ENCODE measurements around the gene KLHL29.

Gene KLHL29

DNA sequence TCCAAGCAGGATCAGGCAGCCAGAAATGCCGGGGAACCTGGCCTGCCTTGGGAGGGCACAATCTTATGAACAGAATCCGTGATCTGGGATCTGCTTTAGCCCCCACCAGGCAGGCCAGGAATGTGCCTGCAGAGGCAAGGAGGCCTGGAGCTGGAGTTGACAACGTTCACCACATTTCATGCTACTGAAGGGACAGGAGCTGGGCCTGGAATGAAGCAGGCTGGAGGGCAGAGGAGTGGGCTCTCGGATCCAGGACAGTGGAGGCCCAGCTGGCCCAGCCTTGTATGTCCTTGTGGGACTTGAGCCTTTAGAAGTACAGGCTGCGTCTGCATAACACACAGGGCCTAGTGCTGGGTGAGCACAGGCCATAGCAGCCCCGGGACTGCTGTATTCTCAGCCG lies 91.8 kb downstream of the KLHL29 start:
- no peak overlapping the region for H2AK5ac ChIP-seq (ENCODE audit: low read length)
- no peak overlapping the region for H4K8ac ChIP-seq (ENCODE audit: low read depth, low read length)
- no peak overlapping the region for H2AFZ ChIP-seq (ENCODE audit: insufficient read depth, low read length, poor library complexity)
- no peak overlapping the region for H3K27ac ChIP-seq (ENCODE audit: low read depth, low read length)
- H3K4me1 ChIP-seq (ENCODE audit: control insufficient read depth in 1 of 2, insufficient read depth in 2 of 2, low read length in 2 of 2), result peaks cover 29 to 38% of the 10 kb centered on the region in 2 experiments
- DNase-seq, result no peak
- H2BK120ac ChIP-seq (ENCODE audit: insufficient read depth, low read length, poor library complexity), result no peak overlapping the region
- no peaks in the 10 kb centered on the region for H3K36me3 ChIP-seq (ENCODE audit: control insufficient read depth in 1 of 2, insufficient read depth in 2 of 2, low read length in 2 of 2)
- H2BK5ac ChIP-seq (ENCODE audit: low read depth, low read length, poor library complexity), result peak overlapping the region; percentile 7
- H3K23ac ChIP-seq (ENCODE audit: low read length), result no peak overlapping the region
- H3K14ac ChIP-seq (ENCODE audit: low read length), result peak overlapping the region; percentile 19
- no peaks in the 10 kb centered on the region for H3K79me2 ChIP-seq (ENCODE audit: control insufficient read depth, insufficient read depth, low read length, poor library complexity)
- H4K12ac ChIP-seq (ENCODE audit: low read depth, low read length), result no peak overlapping the region
- peaks cover 18% of the 10 kb centered on the region for H3K79me1 ChIP-seq (ENCODE audit: low read length)
- no peak overlapping the region for H3K9ac ChIP-seq (ENCODE audit: low read length)
- H4K91ac ChIP-seq (ENCODE audit: low read depth, low read length), result no peak overlapping the region
- H3K4me3 ChIP-seq (ENCODE audit: low read depth, low read length), result no peak overlapping the region
- H3K27me3 ChIP-seq (ENCODE audit: insufficient read depth, low read length), result no peaks in the 10 kb centered on the region
- no CpG with 5 or more reads among the region's 7 CpGs for WGBS (ENCODE audit: extremely low coverage, insufficient coverage, insufficient read length)
- no peak overlapping the region for H3K4me2 ChIP-seq (ENCODE audit: low read length)
- peaks cover 3% of the 10 kb centered on the region for H3K9me3 ChIP-seq (ENCODE audit: insufficient read depth, low read depth, low read length)
- H3K4ac ChIP-seq (ENCODE audit: low read depth, low read length), result no peak overlapping the region
- H3K18ac ChIP-seq (ENCODE audit: low read length), result peak overlapping the region; percentile 4
- no peak overlapping the region for H2BK12ac ChIP-seq (ENCODE audit: low read length)

DNA sequence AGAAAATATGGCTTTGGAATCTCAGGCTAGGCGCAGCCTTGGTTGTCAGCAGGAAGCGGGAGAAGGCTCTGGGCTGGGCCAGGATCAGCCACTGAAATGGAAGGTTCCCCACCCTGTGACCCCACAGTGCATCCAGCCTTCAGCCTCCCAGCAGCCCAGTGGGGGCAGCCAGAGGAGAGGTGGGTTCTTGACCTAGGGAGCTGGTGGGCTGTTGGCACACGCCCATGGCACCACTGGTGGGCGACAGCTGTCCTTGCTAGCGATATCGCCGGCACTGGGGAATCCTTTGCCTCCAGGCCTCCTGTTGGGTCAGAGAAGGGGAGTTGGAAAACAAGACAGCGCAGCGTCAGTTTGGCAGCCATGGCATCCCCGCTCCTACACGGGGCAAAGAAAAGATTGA lies 92.4 kb downstream of the KLHL29 start:
- H3K9me3 ChIP-seq (ENCODE audit: insufficient read depth, low read depth, low read length), result peaks cover 3% of the 10 kb centered on the region

DNA sequence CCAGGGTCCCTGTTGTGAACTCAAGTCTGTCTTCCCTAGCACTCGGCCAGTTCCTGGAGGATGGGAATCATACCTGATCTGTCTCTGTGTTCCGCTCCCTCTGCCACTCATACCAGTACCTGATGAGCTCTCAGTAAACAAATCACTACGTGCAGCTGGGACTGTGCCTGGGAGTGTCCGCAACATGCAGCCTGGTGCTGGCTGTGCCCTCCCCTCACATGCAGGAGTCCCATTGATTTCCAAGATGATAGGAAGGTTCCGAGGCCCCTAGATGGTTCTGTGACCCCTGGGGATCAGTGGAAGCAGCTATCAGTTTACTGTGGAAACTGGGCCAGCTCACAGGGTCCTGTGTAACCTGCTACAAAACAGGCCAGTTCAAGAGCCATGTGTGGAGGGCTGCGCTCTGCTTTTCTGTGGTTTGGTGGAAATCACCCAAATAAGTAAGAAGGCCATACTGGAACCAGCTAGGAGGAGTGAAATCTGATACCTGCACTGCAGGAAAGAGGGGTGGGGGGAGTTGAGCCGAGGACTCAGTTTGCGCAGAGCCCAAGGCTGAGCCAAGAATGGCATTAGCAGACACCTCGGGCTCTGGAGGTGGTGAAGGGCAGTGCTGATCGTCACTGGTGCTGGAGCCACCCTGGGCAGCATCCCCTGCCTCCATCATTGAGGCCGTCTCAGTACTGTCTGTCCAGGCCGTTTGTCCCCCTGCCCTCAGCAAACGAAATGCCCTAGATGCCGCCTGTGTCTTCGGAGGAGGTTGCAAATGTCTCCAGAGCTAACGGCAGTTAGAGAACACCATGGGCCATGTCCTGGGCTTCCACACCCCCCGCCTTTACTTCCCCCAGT lies 93.3 kb downstream of the KLHL29 start:
- Histone ChIP-seq H3K27me3 (ENCODE audit: insufficient read depth, low read length) (no peaks in the 10 kb centered on the region), H3K18ac (ENCODE audit: low read length) (peak overlapping the region; percentile 15), H2BK12ac (ENCODE audit: low read length) (peak overlapping the region; percentile 14), H3K9ac (ENCODE audit: low read length) (no peak overlapping the region), H3K14ac (ENCODE audit: low read length) (peak overlapping the region; percentile 42), H3K4me2 (ENCODE audit: low read length) (no peak overlapping the region), H2BK120ac (ENCODE audit: insufficient read depth, low read length, poor library complexity) (peak overlapping the region; percentile 18), H2BK5ac (ENCODE audit: low read depth, low read length, poor library complexity) (peak overlapping the region; percentile 14), H3K27ac (ENCODE audit: low read depth, low read length) (no peak overlapping the region), H2AFZ (ENCODE audit: insufficient read depth, low read length, poor library complexity) (no peak overlapping the region), H3K36me3 (ENCODE audit: control insufficient read depth in 1 of 2, insufficient read depth in 2 of 2, low read length in 2 of 2) (no peaks in the 10 kb centered on the region), H3K4me3 (ENCODE audit: low read depth, low read length) (no peak overlapping the region), H2AK5ac (ENCODE audit: low read length) (peak overlapping the region; percentile 16), H3K9me3 (ENCODE audit: insufficient read depth, low read depth, low read length) (peaks cover 3% of the 10 kb centered on the region), H3K4ac (ENCODE audit: low read depth, low read length) (no peak overlapping the region), H4K91ac (ENCODE audit: low read depth, low read length) (peak overlapping the region; percentile 4), H4K12ac (ENCODE audit: low read depth, low read length) (no peak overlapping the region), H3K79me1 (ENCODE audit: low read length) (peaks cover 18% of the 10 kb centered on the region), H3K23ac (ENCODE audit: low read length) (no peak overlapping the region), H4K8ac (ENCODE audit: low read depth, low read length) (no peak overlapping the region), H3K4me1 (ENCODE audit: control insufficient read depth in 1 of 2, insufficient read depth in 2 of 2, low read length in 2 of 2) (peaks cover 29 to 40% of the 10 kb centered on the region in 2 experiments), H3K79me2 (ENCODE audit: control insufficient read depth, insufficient read depth, low read length, poor library complexity) (no peaks in the 10 kb centered on the region)
- no CpG with 5 or more reads among the region's 17 CpGs for WGBS (ENCODE audit: extremely low coverage, insufficient coverage, insufficient read length)
- no peak for DNase-seq

More for the DNA sequence above, 92.4 kb downstream of the KLHL29 start:
- H3K4ac ChIP-seq (ENCODE audit: low read depth, low read length), result no peak overlapping the region
- H3K18ac ChIP-seq (ENCODE audit: low read length), result no peak overlapping the region
- no peak overlapping the region for H4K12ac ChIP-seq (ENCODE audit: low read depth, low read length)
- H3K79me1 ChIP-seq (ENCODE audit: low read length), result peaks cover 18% of the 10 kb centered on the region
- no peak overlapping the region for H3K14ac ChIP-seq (ENCODE audit: low read length)
- H3K36me3 ChIP-seq (ENCODE audit: control insufficient read depth in 1 of 2, insufficient read depth in 2 of 2, low read length in 2 of 2), result no peaks in the 10 kb centered on the region
- H3K27me3 ChIP-seq (ENCODE audit: insufficient read depth, low read length), result no peaks in the 10 kb centered on the region
- H2BK12ac ChIP-seq (ENCODE audit: low read length), result peak overlapping the region; percentile 51
- peaks cover 29 to 40% of the 10 kb centered on the region in 2 experiments for H3K4me1 ChIP-seq (ENCODE audit: control insufficient read depth in 1 of 2, insufficient read depth in 2 of 2, low read length in 2 of 2)
- no peak overlapping the region for H3K4me3 ChIP-seq (ENCODE audit: low read depth, low read length)
- H4K8ac ChIP-seq (ENCODE audit: low read depth, low read length), result no peak overlapping the region
- peak overlapping the region; percentile 11 for H4K91ac ChIP-seq (ENCODE audit: low read depth, low read length)
- no peak overlapping the region for H2AK5ac ChIP-seq (ENCODE audit: low read length)
- WGBS (ENCODE audit: extremely low coverage, insufficient coverage, insufficient read length), result no CpG with 5 or more reads among the region's 11 CpGs
- H3K79me2 ChIP-seq (ENCODE audit: control insufficient read depth, insufficient read depth, low read length, poor library complexity), result no peaks in the 10 kb centered on the region
- no peak overlapping the region for H2AFZ ChIP-seq (ENCODE audit: insufficient read depth, low read length, poor library complexity)
- no peak overlapping the region for H3K23ac ChIP-seq (ENCODE audit: low read length)
- no peak overlapping the region for H3K9ac ChIP-seq (ENCODE audit: low read length)
- H2BK5ac ChIP-seq (ENCODE audit: low read depth, low read length, poor library complexity), result no peak overlapping the region
- no peak overlapping the region for H2BK120ac ChIP-seq (ENCODE audit: insufficient read depth, low read length, poor library complexity)
- H3K27ac ChIP-seq (ENCODE audit: low read depth, low read length), result no peak overlapping the region
- DNase-seq, result no peak
- H3K4me2 ChIP-seq (ENCODE audit: low read length), result no peak overlapping the region

DNA sequence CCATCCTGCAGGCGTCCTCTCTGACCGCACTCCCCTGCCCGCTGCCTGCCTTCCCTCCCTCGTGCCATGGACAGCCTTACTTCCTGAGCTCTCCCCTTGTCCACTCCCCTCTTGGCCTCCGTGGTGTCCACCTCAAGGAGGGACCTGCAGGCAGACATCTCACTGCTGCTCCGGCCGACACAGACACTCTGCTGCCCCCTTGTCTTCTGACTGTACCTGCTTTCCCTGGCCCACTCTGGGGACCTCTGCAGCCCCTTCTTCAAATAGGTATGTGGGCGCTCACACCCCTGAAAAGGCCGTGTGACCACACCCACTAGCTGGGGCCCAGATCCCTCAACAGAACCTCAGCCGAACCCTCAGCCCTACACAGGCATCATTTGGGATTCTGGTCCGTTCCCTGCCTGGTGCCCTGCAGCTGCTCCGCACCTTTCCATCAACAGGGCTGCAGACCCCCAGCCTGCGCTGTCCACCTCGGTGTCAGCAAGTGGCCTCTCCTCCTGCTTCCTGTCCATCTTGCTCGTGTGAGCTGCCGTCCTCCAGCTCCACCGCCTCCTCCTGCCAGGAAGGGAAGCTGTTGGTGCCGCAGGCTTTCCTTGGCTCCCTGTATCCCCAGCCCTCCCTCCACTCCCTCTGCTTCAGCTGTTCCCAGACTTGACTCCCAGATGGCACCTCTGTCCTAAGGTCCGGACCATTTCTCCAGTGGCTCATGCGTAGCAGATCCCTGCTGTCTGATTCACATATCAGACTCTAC lies 94.1 kb downstream of the KLHL29 start:
- H3K79me2 ChIP-seq (ENCODE audit: control insufficient read depth, insufficient read depth, low read length, poor library complexity), result no peaks in the 10 kb centered on the region
- no peak overlapping the region for H2BK5ac ChIP-seq (ENCODE audit: low read depth, low read length, poor library complexity)
- peak overlapping the region; percentile 42 for H3K14ac ChIP-seq (ENCODE audit: low read length)
- peaks cover 29 to 43% of the 10 kb centered on the region in 2 experiments for H3K4me1 ChIP-seq (ENCODE audit: control insufficient read depth in 1 of 2, insufficient read depth in 2 of 2, low read length in 2 of 2)
- H2AFZ ChIP-seq (ENCODE audit: insufficient read depth, low read length, poor library complexity), result no peak overlapping the region
- H4K12ac ChIP-seq (ENCODE audit: low read depth, low read length), result no peak overlapping the region
- DNase-seq, result no peak
- H3K36me3 ChIP-seq (ENCODE audit: control insufficient read depth in 1 of 2, insufficient read depth in 2 of 2, low read length in 2 of 2), result no peaks in the 10 kb centered on the region
- peak overlapping the region; percentile 18 for H2BK120ac ChIP-seq (ENCODE audit: insufficient read depth, low read length, poor library complexity)
- H3K4me3 ChIP-seq (ENCODE audit: low read depth, low read length), result no peak overlapping the region
- no peak overlapping the region for H3K27ac ChIP-seq (ENCODE audit: low read depth, low read length)
- H3K9me3 ChIP-seq (ENCODE audit: insufficient read depth, low read depth, low read length), result no peaks in the 10 kb centered on the region
- H3K79me1 ChIP-seq (ENCODE audit: low read length), result peaks cover 18% of the 10 kb centered on the region
- no peak overlapping the region for H3K4ac ChIP-seq (ENCODE audit: low read depth, low read length)
- no peak overlapping the region for H4K8ac ChIP-seq (ENCODE audit: low read depth, low read length)
- H4K91ac ChIP-seq (ENCODE audit: low read depth, low read length), result peak overlapping the region; percentile 4
- H3K23ac ChIP-seq (ENCODE audit: low read length), result no peak overlapping the region
- no peak overlapping the region for H3K4me2 ChIP-seq (ENCODE audit: low read length)
- peak overlapping the region; percentile 15 for H3K18ac ChIP-seq (ENCODE audit: low read length)
- H2AK5ac ChIP-seq (ENCODE audit: low read length), result peak overlapping the region; percentile 16
- H3K9ac ChIP-seq (ENCODE audit: low read length), result no peak overlapping the region
- H3K27me3 ChIP-seq (ENCODE audit: insufficient read depth, low read length), result no peaks in the 10 kb centered on the region
- no CpG with 5 or more reads among the region's 20 CpGs for WGBS (ENCODE audit: extremely low coverage, insufficient coverage, insufficient read length)
- H2BK12ac ChIP-seq (ENCODE audit: low read length), result peak overlapping the region; percentile 19
